Fibroblast of skin of scalp (primary cell): ENCODE measurements around the gene NUDCD3.

Experiments used
- DNase-seq: peaks from one replicate; pipeline ENCODE4 v3.0.0-alpha.2; 2013

NUDCD3 gene

GRCh38 chr7:44348851-44349781, 141.3 kb downstream of the NUDCD3 start:
- DNase-seq: no peak

GRCh38 chr7:44348300-44348699, 142.2 kb downstream of the NUDCD3 start:
- peak; percentile 35 for DNase-seq

GRCh38 chr7:44347546-44348114, 142.8 kb downstream of the NUDCD3 start:
- no peak for DNase-seq

- DNase-seq: no peak
Measured at GRCh38 chr7:44346063-44346462, 144.4 kb downstream of the NUDCD3 start.

GRCh38 chr7:44341401-44341800, 149.1 kb downstream of the NUDCD3 start:
- no peak for DNase-seq

GRCh38 chr7:44338600-44338999, 151.9 kb downstream of the NUDCD3 start:
- no peak for DNase-seq

- DNase-seq: no peak
Measured at GRCh38 chr7:44336491-44336890, 154.0 kb downstream of the NUDCD3 start.

GRCh38 chr7:44335184-44335583, 155.3 kb downstream of the NUDCD3 start:
- no peak for DNase-seq

- DNase-seq: no peak
Measured at GRCh38 chr7:44334734-44335097, 155.7 kb downstream of the NUDCD3 start.

GRCh38 chr7:44333911-44334733, 156.3 kb downstream of the NUDCD3 start:
- DNase-seq: peak; percentile 40

GRCh38 chr7:44331682-44332081, 158.8 kb downstream of the NUDCD3 start:
- DNase-seq: no peak

GRCh38 chr7:44330331-44330730, 160.1 kb downstream of the NUDCD3 start:
- DNase-seq: no peak

- no peak for DNase-seq
Measured at GRCh38 chr7:44329888-44330287, 160.6 kb downstream of the NUDCD3 start.
